HG03520 (cell line): ENCODE measurements around the gene PRUNE1.

Experiments used
- ATAC-seq: cut with Tn5 transposase; IDR thresholded peaks from one replicate; pipeline ENCODE4 v1.9.1; 2021; ENCODE audit warnings: mild to moderate bottlenecking, moderate library complexity; ENCODE audit not compliant: unreplicated experiment

PRUNE1 gene

GRCh38 chr1:151008244-151009205 is at the start of gene PRUNE1:
Gene PRUNE1, plus strand, starts transcription at chr1:151008449. Its CDS starts 184 bp downstream, at chr1:151008633.
- peak; percentile 56 for ATAC-seq

GRCh38 chr1:150960646-150961045 is 47.6 kb upstream of the PRUNE1 start:
- ATAC-seq = no peak

GRCh38 chr1:150961756-150962155 is 46.5 kb upstream of the PRUNE1 start:
- ATAC-seq = no peak

GRCh38 chr1:150963321-150964163 is 44.7 kb upstream of the PRUNE1 start:
- ATAC-seq = no peak

- no peak for ATAC-seq
These were observed 44.1 kb upstream of the PRUNE1 start for GRCh38 chr1:150964164-150964489.

- no peak for ATAC-seq
These were observed 42.6 kb upstream of the PRUNE1 start for GRCh38 chr1:150965605-150966004.

- no peak for ATAC-seq
These were observed 42.2 kb upstream of the PRUNE1 start for GRCh38 chr1:150966011-150966410.

GRCh38 chr1:150967936-150968335 is 40.3 kb upstream of the PRUNE1 start:
- no peak for ATAC-seq

- ATAC-seq = no peak
These were observed 39.8 kb upstream of the PRUNE1 start for GRCh38 chr1:150968491-150968890.

- no peak for ATAC-seq
These were observed 38.6 kb upstream of the PRUNE1 start for GRCh38 chr1:150969626-150970025.

- ATAC-seq = no peak
These were observed 37.3 kb upstream of the PRUNE1 start for GRCh38 chr1:150970808-150971582.

GRCh38 chr1:150971583-150972416 is 36.4 kb upstream of the PRUNE1 start:
- ATAC-seq = no peak

- ATAC-seq = no peak
These were observed 35.8 kb upstream of the PRUNE1 start for GRCh38 chr1:150972417-150972940.

GRCh38 chr1:150973258-150973835 is 34.9 kb upstream of the PRUNE1 start:
- ATAC-seq = no peak

GRCh38 chr1:150973836-150974579 is 34.2 kb upstream of the PRUNE1 start:
- peak; percentile 31 for ATAC-seq

GRCh38 chr1:150974580-150975478 is 33.4 kb upstream of the PRUNE1 start, which contains the start of gene CERS2:
Gene CERS2, minus strand, starts transcription at chr1:150974835. Its CDS starts 5,745 bp downstream, at chr1:150969090.
- peak; percentile 50 for ATAC-seq

GRCh38 chr1:150976401-150976821 is 31.8 kb upstream of the PRUNE1 start:
- no peak for ATAC-seq
